H7 (cell line): ENCODE data around the gene CTXN1. TPM values are rescaled to one million over a fixed set of nuclear protein-coding genes. Genes with fewer than 3 reads are reported as not detected.
"Not testable (repeated sequence)": the region's sequence is repeated elsewhere in the genome, so short reads cannot be mapped to it uniquely, and the experiment has no call there.

Source experiments
- DNase-seq: peaks from one replicate; pipeline ENCODE4 v3.0.0; 2012
- H3K27me3 ChIP-seq: 2 replicates; pipeline ENCODE4 v1.6.0; 2011; ENCODE audit warnings: mild to moderate bottlenecking, low read length; ENCODE audit not compliant: control insufficient read depth, insufficient read depth
- H3K36me3 ChIP-seq: replicated peaks from 2 replicates; pipeline ENCODE4 v1.5.1; 2011; ENCODE audit warnings: low read length; ENCODE audit not compliant: control insufficient read depth, insufficient read depth
- H3K4me3 ChIP-seq: 2 replicates; pipeline ENCODE4 v1.5.1; 2011; ENCODE audit warnings: low read depth, mild to moderate bottlenecking, control low read depth, low read length, moderate library complexity; ENCODE audit not compliant: insufficient read depth
- total RNA-seq: library from RNA; depleted of rRNA; stranded (reverse); fragments of >200 nt; shearing (Covaris generic); gene quantifications from 2 replicates; pipeline ENCODE4 v1.2.3, GENCODE V29; 2014

The CTXN1 gene
- total RNA-seq, 1 experiment from 2014 or later: 10.7 TPM

GRCh38 chr19:7961920-7962626 is 36.1 kb upstream of the CTXN1 start:
- DNase-seq: no peak
- no peaks in the 10 kb centered on the region for H3K27me3 ChIP-seq
- no peak overlapping the region for H3K4me3 ChIP-seq
- H3K36me3 ChIP-seq: peaks cover 30% of the 10 kb centered on the region

GRCh38 chr19:7961082-7961481 is 35.1 kb upstream of the CTXN1 start:
- H3K4me3 ChIP-seq, DNase-seq, H3K27me3 ChIP-seq: not testable (repeated sequence)
- H3K36me3 ChIP-seq: peaks cover 26% of the 10 kb centered on the region

- H3K27me3 ChIP-seq: no peaks in the 10 kb centered on the region
- H3K36me3 ChIP-seq: peaks cover 20% of the 10 kb centered on the region
- DNase-seq: no peak
- no peak overlapping the region for H3K4me3 ChIP-seq
Measured at GRCh38 chr19:7959211-7959610, 33.3 kb upstream of the CTXN1 start.

GRCh38 chr19:7955696-7956095 is 29.8 kb upstream of the CTXN1 start:
- no peak for DNase-seq
- H3K27me3 ChIP-seq: no peaks in the 10 kb centered on the region
- H3K36me3 ChIP-seq: peaks cover under 1% of the 10 kb centered on the region
- H3K4me3 ChIP-seq: no peak overlapping the region

- H3K27me3 ChIP-seq: no peaks in the 10 kb centered on the region
- DNase-seq: no peak
- H3K36me3 ChIP-seq: no peaks in the 10 kb centered on the region
- H3K4me3 ChIP-seq: no peak overlapping the region
Measured at GRCh38 chr19:7953576-7953975, 27.6 kb upstream of the CTXN1 start.

GRCh38 chr19:7953060-7953459 is 27.1 kb upstream of the CTXN1 start:
- Histone ChIP-seq H3K27me3 (no peaks in the 10 kb centered on the region), H3K36me3 (no peaks in the 10 kb centered on the region), H3K4me3 (no peak overlapping the region)
- DNase-seq: no peak

GRCh38 chr19:7947939-7948338 is 22.0 kb upstream of the CTXN1 start:
- no peak for DNase-seq
- Histone ChIP-seq H3K36me3 (no peaks in the 10 kb centered on the region), H3K4me3 (no peak overlapping the region), H3K27me3 (no peaks in the 10 kb centered on the region)

GRCh38 chr19:7944177-7944761 is 18.3 kb upstream of the CTXN1 start:
- Histone ChIP-seq H3K27me3 (no peaks in the 10 kb centered on the region), H3K36me3 (peaks cover 8% of the 10 kb centered on the region), H3K4me3 (peak overlapping the region; percentile 69)
- peak; percentile 89 for DNase-seq

GRCh38 chr19:7943444-7944176 is 17.7 kb upstream of the CTXN1 start, which contains the start of gene TIMM44:
Gene TIMM44, minus strand, starts transcription at chr19:7943666. Its CDS starts 15 bp downstream, at chr19:7943651.
- Histone ChIP-seq H3K36me3 (peaks cover 8% of the 10 kb centered on the region), H3K27me3 (no peaks in the 10 kb centered on the region), H3K4me3 (peak within 1 kb of the TSS; percentile 91)
- peak; percentile 99 for DNase-seq

GRCh38 chr19:7942981-7943443 is 17.1 kb upstream of the CTXN1 start:
- H3K27me3 ChIP-seq: no peaks in the 10 kb centered on the region
- DNase-seq: no peak
- H3K4me3 ChIP-seq: peak overlapping the region; percentile 91
- H3K36me3 ChIP-seq: peaks cover 8% of the 10 kb centered on the region

- Histone ChIP-seq H3K27me3 (no peaks in the 10 kb centered on the region), H3K36me3 (peaks cover 14% of the 10 kb centered on the region), H3K4me3 (no peak overlapping the region)
- DNase-seq: no peak
Measured at GRCh38 chr19:7941895-7942596, 16.1 kb upstream of the CTXN1 start.

GRCh38 chr19:7940841-7941240 is 14.9 kb upstream of the CTXN1 start:
- Histone ChIP-seq H3K4me3 (no peak overlapping the region), H3K36me3 (peaks cover 16% of the 10 kb centered on the region), H3K27me3 (no peaks in the 10 kb centered on the region)

GRCh38 chr19:7934766-7935165 is 8.8 kb upstream of the CTXN1 start:
- no peak for DNase-seq
- H3K4me3 ChIP-seq: no peak overlapping the region
- no peaks in the 10 kb centered on the region for H3K27me3 ChIP-seq
- H3K36me3 ChIP-seq: peaks cover 30% of the 10 kb centered on the region

More at GRCh38 chr19:7940841-7941240, 14.9 kb upstream of the CTXN1 start:
- no peak for DNase-seq
